GM19463 (cell line): ENCODE results near the gene BAIAP3.

Experiments used
- ATAC-seq: cut with Tn5 transposase; IDR thresholded peaks from one replicate; pipeline ENCODE4 v1.9.1; 2021; ENCODE audit warnings: mild to moderate bottlenecking, moderate library complexity; ENCODE audit not compliant: unreplicated experiment

Gene BAIAP3

DNA sequence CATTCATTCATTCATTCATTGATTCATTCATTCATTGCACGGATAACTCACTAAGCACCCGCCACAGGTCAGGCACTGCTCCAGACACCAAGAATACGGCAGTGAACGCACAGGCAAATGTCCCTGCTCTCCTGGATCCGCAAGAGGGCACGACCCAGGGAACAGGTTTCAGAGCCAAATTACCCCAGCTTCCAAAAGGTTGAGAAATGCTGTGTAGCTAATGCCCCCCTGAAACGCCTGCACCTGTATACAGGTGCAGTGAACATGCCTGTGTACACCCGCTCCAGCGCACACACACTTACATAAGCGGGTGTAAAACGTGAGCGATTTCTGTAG lies 33.6 kb upstream of the BAIAP3 start:
- ATAC-seq, result no peak

DNA sequence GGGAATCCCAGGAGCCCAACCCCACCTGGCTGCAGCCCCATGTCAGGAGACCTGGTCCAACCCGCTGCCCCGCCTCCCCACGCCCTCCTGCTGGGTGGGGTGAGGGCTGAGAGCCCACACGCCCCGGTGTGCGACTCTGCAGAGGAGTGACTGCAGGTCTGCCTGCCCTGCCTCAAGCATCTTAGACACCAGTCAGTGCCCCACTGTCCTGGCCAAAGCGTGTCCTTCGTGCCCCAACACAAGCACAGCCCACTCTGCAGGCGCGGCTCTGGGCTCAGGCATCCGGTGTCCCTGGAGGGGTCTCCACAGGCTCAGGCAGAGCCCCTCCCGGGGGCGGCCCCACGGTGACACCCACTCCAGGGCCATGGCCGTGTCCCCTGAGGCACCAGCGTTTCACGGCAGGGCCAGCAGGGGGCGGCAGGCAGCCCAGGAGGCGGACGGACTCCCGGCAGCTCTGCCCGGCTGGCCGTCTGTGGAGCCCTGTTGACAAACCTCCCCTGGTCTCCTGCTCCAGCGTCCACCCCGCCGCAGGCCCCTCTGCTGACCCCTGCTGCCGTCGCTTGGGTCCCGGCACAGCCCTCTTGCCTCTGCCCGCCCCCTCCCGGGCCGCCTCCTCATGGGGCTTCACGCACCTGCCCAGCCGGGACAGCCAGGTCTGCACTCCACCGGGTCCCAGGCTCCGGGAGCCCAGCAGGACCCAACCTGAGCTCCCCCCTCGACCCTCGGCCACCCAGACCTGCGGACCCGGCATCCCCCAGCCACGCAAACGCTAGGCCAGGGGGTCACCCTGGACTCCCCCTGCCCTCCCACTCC lies 32.6 kb upstream of the BAIAP3 start:
- no peak for ATAC-seq

DNA sequence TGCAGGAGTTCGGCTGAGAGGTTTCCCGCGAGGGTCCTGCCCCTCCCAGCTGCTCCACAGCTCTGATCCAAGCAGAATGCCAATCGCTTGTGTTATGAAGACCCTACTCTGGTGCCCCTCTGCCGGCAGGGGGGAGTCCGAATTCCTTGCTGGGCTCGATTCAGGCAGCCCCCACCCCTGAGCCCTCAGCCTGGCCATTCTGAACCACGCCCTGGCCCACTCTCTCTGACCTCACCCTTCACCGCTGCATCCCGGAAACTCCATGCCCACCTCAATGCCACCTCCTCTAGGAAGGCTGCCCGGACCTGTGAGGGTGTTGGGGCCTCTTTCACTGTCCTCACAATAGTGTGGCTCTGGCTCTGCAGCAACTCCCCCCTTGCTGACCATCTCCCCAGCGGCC lies 31.9 kb upstream of the BAIAP3 start:
- ATAC-seq, result no peak

DNA sequence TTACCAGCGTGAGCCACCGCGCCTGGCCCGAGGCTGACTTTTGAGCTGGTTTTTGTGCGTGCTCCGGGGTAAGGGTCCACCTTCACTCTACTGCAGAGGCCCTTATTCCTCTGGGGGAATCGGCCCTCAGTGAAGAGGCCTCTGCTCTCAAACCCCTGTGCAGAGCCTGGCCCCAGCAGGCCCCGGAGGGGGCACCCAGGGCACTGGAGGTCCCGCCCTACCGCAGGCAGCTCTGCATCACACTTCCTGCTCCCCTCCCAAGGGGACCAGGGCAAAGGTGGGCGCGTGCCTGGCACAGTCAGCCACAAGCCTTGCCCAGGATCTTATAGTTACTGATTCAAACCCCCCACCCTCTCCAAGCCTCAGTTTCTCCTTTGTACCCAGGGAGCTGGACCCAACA lies 27.6 kb upstream of the BAIAP3 start:
- no peak for ATAC-seq

DNA sequence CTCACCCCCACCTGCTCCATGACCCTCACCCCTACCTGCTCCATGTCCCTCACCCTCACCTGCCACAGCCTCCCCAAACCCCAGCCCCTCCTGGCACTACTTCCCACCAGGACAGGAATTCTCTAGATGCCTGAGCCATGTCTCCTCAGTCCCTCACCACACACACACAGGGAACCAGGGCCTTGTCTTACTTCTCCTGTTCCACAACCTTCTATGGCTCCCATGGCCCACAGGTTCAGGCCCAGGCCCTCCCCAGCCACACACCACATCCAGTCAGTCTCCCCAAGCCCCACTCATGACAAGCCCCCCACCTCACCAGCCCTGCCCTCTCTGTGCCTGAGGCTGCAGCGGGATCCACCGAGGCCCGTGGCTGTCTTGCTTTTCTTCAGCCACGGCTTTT lies 27.1 kb upstream of the BAIAP3 start:
- no peak for ATAC-seq

DNA sequence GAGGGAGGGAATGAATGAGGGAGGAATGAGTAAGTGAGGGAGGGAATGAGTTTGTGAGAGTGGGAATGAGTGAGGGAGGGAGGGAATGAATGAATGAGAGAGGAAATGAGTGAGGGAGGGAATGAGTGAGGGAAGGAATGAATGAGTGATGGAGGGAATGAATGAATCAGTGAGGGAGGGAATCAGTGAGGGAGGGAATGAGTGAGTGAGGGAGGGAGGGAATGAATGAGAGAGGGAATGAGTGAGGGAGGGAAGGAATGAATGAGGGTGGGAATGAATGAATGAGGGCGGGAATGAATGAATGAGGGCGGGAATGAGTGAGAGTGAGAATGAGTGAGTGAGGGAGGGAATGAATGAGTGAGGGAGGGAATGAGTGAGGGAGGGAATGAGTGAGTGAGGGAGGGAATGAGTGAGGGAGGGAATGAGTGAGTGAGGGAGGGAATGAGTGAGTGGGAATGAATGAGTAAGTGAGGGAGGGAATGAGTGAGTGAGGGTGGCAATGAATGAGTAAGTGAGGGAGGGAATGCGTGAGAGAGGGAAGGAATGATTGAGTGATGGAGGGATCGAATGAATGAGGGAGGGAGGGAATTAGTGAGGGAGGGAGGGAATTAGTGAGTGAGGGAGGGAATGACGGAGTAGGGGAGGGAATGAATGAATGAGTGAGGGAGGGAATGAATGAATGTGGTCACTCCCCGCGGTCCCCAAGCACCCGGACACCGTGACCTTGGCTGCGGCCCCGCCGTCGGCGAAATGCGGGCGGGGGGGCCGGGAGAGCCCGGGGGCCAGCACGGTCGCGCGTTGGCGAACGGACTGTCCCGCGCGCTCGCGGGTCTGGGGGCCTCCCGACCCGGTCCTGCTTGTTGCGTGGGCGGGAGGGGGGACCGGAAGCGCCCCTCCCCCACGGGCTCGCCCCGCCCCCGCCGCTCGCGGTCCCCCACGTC lies 25.1 kb upstream of the BAIAP3 start:
- peak; percentile 16 for ATAC-seq

DNA sequence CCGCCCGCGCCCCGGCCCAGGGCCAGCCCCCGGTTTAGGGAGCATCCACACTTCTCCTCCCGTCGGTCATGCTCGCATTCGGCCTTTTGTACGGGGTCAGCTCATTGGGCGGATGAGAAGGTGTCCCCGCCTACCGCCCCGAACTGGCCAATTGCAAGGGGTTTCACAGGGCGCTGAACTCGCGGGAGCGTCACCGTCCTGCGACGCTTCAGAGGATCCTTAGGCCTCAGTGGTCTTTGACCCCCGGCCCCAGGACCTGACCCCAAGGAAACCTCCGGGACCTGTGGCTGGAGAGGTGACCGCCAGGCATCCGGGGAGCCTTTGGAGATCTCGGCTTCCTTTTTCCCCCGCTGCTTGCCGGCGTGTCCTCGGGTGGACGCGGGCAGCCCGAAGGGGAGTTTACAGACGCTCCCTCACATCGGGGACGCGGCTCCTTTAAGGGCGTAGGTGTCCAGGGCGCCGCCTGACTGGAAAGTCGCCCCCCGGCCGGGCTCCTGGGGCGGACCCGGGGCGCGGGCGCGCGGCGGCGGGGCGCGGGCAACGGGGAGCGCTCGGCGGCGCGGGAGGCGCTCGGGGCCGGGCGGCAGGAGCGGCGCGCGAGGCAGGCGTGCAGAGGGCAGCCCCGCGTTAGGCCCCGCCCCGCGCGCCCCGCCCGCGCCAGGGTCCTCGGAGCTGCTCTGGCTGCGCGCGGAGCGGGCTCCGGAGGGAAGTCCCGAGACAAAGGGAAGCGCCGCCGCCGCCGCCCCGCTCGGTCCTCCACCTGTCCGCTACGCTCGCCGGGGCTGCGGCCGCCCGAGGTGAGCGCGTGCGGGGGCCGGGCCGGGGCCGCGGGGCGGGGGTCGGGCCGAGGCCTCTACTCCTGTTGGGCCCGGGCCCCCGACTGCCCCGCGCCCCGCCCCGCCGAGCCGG lies 24.2 kb upstream of the BAIAP3 start, which contains the start of gene UBE2I:
TSS of gene UBE2I (plus strand) at position 660 of the 909 bp plus-strand sequence. CDS start 4,395 bp downstream, outside the sequence.
- peak; percentile 43 for ATAC-seq

DNA sequence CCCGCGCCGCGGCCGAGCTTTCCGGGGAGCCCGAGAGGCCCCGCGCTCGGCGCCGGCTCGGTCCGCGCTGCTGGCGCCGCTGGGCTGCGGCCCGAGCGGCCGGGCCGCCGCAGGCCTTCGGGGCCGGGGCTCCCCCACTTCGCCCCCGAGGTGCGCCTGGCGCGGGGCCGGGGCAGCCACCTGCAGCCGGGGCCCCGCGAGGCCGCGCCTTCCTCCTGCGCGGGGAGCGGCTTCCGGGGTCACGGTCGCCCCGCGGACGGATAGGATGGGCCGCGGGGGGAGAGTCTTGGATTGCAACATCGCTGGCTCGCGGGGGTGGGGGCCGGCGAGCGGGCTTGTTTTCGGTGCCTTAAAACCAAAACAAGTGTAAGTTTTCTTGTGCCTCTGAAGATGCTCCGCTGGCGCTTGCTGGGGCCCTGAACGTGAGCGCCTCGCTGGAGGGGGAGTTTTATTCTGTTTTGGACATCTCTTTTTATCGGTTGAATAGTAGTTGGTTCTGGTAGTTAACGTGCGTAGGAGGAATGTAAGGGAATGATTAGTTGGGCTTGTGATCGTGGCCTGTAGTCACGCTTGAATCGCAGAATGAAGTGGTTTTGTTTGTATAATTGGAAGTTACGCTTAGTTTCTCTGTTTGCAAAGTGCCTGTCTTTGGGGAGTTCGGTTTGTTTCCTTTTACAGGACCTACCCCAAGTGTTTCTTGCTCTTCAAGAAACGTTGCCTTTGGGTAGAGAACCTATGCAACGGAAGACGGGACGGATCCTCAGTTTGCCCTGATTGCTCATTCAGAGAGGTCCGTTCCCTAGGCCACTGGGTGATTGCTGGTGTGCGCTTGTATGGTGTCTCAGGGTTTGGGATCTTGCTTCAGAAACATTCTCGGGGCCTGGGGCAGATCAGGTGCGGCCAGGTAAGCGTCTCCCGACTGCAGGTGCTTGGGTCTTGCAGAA lies 23.3 kb upstream of the BAIAP3 start:
- ATAC-seq, result peak; percentile 10

DNA sequence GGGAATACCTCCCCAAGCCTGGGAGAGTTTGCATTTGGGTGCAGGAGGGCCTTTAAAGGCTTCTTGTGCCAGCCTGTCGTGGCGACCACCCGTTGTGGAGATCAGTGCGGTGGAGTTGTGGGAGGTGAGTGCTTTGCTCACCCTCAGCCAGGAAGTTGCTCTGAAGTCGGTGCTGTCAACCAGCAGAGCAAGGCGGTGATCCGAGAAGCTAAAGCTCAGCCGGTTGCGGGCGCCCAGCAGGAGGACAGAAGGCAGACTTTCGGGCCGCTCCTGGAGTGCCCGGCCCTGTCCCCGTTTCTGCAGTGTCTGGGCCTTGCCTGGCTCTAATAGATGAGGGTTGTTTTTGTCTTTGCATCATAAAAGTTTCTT lies 22.6 kb upstream of the BAIAP3 start:
- ATAC-seq, result no peak

DNA sequence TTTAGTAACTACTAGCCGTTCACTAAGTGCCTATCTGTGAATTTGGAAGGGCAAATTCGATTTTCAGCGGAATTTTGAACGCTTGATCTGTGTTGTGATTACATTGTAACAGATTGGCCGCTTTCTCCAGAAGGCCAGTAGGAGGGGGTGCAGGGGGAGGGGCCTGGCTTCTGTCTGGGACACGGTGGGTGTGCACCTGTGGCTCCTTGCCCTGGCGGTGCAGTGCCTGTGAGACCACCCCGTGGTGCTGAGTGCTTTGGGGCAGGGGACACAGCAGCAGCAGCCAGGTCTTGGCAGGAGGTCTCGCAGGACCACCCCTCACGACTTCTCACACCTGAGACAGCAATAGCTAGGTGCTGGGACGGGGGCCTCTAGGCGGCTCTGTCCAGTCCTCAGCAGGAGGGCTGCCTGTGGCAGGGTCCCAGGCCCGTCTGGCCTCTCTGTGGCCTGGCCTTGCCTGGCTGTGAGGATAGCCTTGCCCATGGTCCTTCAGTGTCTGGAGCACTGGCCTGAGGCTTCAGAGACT lies 22.2 kb upstream of the BAIAP3 start:
- no peak for ATAC-seq

DNA sequence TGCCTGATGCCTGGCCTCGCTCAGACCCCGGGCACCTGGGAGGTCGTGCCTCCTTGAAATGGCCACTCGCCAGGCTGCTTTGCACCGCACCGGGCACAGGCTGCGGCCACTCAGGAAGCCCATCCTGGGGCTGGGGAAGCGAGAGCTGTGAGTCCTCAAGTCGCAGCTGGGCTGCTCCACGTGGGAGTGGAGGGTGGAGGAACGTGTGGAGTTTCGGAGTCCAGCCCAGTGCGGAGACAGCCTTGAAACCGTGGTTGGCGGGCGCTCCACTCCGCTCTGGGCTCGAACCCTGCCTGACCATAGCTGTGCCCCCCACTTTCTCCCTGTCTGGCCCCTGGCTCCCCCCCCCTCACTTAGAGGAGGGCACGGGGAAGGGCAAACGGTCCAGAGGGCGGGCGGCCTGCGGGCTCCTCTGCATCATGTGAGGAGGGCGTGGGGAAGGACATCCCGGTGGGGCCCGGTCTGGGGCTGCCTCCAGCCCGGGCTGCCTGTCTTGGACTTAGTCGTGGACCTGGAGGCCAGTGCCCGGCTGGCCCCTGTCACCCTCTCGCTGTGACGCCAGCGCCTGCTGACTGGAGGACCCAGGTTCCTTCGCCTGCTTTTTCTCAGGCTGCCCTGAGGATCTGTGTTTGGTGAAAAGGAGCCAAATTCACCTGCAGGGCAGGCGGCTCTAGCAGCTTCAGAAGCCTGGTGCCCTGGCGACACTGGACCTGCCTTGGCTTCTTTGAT lies 21.5 kb upstream of the BAIAP3 start:
- no peak for ATAC-seq

DNA sequence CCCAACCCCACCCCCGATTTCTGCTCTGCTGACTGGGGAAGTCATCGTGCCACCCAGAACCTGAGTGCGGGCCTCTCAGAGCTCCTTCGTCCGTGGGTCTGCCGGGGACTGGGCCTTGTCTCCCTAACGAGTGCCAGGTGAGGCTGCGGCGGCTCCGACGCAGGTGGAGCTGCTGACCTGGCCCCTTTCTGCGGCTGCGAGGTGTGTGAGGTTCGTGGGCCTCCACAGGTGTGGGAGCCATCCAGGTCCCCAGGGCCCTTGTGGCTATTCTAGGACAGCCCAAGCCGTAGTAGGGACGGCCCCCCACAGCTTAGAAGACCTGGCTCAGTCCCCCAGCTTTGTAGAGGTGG lies 21.0 kb upstream of the BAIAP3 start:
- no peak for ATAC-seq

DNA sequence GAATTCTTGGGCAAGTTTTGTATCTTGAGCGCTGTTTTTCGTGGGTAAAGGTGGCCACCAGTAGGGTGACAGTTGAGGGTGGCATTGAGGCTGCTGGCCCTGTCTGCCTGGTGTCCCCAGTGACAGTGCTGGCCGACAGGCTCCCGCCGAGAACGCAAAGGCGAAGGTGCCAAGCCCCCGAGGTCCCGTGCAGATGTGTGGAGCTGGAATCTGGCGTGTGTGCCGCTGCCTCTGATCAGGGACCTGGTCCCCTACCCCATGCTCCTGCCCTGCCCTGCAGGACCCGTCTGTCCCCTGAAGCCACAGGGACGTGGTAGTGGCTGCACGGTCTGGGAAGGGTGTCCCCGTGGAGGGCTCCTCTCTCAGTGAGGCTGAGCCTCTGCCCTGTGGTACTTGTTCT lies 20.5 kb upstream of the BAIAP3 start:
- ATAC-seq, result no peak

DNA sequence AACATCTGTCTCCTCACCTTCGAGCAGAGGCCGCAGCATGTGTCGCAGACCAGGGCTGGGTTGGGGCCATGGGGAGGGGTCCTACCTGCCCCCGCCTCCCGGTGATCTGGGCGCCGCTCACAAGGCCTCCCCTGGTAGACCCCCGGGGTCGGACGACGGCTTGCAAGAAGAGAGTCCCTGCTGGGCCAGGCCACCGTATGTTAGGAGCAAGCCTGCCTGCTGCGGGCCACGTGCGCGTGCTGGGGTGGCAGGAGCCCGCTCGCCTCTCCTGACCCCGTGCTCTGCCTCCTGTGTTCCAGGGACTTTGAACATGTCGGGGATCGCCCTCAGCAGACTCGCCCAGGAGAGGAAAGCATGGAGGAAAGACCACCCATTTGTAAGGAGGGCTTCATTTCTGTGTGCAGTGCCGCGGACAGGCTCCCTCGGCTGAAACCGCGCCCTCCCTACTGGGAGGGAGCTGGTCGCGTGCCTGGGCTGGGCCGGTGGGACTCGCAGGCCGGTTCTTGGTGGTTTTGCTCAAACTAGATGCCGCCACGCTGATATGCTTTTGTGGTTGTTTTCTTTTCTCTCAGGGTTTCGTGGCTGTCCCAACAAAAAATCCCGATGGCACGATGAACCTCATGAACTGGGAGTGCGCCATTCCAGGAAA lies 19.6 kb upstream of the BAIAP3 start:
- no peak for ATAC-seq

DNA sequence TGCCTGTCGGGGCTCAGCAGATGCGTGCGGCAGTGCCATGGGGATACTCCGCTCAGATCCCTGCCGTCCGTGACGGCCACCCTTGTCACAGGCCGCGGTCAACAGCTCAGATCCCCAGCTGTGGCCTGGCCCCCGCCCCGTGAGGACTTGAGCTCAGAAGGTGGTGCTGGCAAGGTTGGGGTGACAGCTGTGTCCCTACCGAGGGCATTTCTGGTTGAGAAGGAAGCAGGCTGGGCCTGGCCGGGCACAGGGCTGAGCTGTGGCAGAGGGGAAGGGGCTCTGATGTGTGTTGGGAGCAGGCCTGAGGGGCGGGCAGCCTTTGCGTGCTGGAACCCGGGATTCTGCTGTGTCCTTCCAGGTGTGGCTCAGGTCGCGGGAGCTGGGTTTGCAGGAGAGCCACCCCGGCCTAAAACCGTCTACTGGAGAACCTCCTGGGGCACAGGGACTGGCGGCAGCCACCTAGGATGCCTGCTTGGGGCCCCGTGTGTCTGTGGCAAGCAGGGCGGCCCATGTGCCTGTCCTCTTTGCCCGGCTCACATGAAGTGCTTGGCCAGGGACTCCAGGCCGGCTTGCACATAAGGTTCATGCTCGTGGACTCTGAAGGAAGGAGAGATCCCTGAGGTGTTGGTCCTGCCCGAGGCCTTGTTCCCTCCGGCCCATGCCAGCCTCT lies 18.9 kb upstream of the BAIAP3 start:
- no peak for ATAC-seq

DNA sequence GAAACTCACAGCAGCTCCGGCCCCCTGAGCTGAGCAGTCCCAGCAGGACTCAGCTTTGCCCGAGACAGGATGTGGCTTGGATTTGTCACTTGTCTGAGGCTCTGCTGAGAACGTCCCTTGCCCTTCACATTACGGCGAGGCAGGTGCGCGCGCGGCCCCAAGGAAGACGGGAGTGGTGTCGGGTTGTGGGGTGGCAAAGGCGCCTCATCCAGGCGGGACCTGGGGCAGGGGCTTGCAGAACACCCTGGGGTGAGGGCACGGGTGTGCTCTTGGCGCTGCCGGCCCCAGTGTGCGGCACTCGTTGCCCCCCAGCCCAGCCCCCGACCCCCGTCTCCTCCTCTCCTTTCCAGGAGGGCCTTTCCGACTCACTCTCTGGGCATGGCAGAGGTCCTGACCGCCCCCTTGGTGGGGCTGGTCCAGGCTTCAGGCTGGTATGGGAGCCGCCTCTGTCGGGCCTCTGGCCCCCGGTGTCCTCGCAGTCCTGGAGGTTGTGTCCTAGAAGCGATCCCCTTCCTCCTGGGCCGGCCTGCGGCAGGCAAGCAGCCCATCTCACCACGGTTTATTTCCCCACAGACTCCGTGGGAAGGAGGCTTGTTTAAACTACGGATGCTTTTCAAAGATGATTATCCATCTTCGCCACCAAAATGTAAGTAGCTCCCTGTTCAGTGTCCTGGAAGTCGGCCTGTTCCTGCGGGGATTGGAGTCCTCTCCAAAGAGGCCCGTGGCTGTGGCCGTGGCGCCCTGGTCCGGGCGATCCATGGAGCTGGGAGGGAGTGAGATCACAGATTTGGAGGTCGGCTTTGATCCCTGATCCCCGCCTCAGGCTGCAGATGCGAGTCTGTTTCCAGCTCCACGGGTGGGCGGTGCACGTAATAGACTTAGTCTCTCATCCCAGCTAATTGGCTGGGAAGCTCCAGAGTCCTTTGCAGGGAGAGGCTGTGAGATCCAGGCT lies 18.1 kb upstream of the BAIAP3 start:
- no peak for ATAC-seq

DNA sequence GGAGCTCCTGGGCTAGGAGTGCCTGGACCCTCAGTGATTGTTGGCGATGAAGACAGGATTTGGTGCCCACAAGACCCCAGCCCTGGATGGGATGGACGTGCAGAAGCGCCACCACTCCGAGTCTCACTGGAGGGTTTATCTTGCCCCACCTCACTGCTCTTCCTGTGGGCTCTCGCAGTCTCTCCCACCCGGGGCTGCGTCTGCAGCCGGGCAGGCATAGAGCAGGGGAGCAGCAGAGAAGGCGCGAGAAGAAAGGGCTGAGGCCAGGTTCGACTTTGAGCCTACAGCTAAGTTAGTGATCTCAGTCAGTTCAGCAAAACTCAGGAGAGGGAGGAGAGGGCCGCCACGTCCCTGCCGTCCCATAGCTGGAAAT lies 17.4 kb upstream of the BAIAP3 start:
- no peak for ATAC-seq
